Iris pigment epithelial cell (primary cell): Measurements from ENCODE around the gene CCR7.

Experiments
- DNase-seq: peaks from one replicate; pipeline ENCODE4 v3.0.0-alpha.2; 2011; ENCODE audit warnings: low read depth

CCR7 gene

DNA sequence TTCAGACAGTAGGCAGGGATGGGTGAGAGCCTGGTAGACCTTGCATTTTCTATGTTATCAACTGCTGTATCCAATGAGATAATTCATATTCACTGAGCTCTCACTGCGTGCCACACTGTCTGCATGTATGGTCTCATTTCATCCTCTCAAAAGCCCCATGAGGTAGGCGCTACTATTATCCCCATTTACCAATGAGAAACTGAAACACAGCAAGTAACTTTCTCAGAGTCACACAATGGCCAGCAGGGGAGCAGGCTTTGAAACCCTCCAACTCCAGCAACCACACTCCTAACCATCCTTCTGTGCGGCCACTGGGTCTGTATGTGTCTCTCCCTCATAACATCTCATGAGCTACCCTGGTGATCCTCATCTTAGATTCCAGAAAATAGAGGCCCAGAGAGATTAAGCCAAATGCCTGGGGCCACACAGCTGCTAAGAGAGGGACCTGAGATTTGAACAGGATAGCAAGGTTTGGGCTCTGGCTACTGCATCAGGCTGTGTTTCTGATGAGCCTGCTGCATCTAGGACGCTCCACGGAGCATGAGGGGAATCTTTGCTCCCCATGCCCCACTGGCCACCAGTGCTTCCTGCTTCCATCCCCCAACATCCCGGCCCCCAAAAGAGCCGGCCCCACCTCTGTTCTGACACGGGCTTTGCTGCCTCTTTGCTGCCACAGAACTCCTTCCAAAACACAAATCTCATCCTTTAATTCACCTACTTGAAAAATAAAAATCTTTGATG lies 3.2 kb downstream of the CCR7 start:
- no peak for DNase-seq

DNA sequence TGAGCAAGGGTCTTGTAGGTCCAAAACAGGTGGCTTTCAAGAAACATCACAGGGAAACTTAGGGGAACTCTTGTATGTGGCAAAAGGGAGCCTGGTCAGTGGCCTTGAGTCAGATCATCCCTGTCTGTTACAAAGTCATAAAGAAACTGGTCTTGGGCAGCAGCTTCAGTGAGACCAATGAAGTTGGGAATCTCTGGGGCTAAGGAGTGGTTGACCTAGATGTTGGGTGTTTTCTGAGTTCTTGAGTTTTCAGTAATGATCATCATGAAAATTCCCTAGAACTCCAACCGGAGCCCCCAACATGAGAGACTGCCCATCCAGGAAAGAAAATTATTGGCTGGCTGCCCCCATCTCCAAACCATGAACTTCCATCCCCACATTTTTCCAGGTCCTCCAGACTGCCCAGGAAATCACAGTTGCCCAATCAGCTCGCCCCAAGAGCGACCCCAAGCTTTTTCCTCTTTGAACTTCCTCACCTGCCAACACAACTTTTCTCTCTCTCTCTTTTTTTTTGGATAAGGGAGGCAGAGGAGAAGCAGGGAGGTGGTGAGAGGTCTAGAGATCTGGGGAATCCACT lies 3.9 kb downstream of the CCR7 start:
- DNase-seq = no peak

GRCh38 chr17:40560592-40561293 lies 4.5 kb downstream of the CCR7 start:
- DNase-seq = peak; percentile 75

DNA sequence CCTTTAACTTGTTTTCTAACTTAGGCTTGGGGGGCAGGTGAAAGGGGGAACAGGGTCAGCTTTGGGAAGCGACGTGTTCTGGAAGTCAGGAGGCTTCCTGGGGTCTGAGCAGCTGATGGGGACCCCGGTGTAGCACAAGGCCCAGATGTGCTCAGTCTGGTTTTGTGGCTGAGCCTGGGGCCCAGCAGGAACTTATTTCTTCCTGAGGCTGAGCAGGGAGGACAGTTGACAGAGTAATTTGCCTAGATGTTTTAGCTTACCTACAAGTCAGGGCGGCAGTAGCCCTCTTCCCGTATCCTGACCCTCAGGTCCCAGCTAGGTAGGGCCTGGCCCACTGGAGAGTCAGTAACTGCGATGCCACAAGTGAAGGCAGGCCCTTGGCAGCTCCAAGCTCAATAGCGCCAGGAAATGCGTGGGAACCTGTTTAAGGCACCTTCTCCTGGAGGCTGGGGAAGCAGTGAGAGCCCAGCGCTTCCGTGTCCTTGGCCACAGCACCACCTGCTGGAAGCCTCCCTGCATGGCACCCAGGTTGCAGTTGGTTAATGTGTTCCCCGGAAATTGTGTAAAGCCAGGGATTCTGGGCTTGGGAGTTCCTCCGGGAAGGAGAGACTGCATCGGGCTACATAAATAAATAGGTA lies 5.2 kb downstream of the CCR7 start:
- peak; percentile 90 for DNase-seq

DNA sequence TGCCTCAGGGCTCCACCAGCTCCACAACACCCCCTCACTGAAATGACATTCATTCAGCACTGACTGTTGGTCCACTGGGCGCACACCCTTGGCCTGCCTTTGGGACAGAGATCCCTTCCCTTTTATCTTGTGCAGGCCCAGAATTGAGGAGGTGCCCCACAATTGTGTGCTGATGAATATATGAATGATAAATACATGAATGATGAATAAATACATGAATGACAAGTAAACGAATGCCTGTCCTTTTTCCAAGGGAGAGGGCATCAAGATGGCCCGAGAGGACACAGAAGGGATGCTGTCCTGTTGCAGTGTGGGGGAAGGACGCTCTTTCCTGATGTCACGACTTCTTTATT lies 5.7 kb downstream of the CCR7 start:
- DNase-seq = no peak

GRCh38 chr17:40558890-40559563 lies 6.2 kb downstream of the CCR7 start:
- no peak for DNase-seq

DNA sequence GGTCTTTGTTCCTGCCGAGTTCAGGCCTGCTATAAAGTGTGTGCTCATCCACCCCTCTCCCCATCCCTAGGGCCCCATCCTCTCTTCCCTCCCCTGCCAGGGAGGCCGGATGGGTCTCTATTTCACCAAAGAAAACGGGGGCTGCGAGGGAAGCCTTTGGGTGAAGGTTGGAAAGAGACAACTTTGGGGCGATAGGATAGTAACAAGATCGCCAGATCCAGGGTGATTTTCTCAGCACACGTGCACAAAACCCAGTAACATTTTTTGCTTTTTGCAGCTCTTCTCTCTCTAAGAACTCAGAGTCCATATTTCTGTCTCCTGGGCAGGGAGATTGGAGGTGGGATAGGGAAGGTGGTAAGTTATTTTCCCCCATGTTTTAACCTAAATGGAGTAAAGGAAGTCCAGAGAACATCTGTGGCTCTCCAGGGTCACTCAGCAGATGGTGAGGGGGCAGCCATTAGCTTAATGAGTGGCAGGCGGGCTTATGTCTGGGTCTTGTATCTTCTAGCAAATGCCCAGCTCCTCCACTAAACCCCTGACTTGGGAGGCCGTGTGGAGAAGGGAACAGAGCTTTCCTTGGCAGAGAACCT lies 6.9 kb downstream of the CCR7 start:
- no peak for DNase-seq

- no peak for DNase-seq
Observed at GRCh38 chr17:40557531-40558299, 7.6 kb downstream of the CCR7 start.

DNA sequence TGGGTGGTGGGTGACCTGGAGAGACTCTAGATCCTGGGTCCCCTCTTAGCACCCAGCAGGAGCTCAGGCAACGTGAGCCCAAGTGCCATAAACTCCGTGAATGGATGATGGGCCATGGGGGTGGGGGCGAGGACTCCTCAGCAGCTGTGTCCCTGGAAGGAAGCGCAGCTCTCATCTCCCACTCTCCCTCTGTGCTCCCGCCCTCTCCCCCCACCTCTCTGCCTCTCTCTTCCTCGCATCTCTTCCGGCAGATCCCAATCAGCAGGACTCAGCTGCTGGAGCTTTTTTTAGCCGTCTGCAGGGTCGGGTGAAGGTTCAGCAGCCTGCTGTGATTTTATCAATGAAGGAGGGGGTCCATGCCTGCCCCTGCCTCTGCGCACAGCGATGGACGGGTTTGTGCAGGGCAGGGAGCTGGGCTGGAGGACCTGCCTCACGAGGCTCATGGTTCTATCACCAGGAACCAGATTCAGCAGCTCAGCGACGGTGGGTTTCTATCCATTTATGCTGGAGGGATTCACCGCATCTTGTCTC lies 8.3 kb downstream of the CCR7 start:
- no peak for DNase-seq

- DNase-seq = no peak
Observed at GRCh38 chr17:40556198-40556661, 9.0 kb downstream of the CCR7 start.

- DNase-seq = no peak
Observed at GRCh38 chr17:40555296-40556190, 9.7 kb downstream of the CCR7 start.

GRCh38 chr17:40554646-40555295 lies 10.5 kb downstream of the CCR7 start:
- DNase-seq = no peak

DNA sequence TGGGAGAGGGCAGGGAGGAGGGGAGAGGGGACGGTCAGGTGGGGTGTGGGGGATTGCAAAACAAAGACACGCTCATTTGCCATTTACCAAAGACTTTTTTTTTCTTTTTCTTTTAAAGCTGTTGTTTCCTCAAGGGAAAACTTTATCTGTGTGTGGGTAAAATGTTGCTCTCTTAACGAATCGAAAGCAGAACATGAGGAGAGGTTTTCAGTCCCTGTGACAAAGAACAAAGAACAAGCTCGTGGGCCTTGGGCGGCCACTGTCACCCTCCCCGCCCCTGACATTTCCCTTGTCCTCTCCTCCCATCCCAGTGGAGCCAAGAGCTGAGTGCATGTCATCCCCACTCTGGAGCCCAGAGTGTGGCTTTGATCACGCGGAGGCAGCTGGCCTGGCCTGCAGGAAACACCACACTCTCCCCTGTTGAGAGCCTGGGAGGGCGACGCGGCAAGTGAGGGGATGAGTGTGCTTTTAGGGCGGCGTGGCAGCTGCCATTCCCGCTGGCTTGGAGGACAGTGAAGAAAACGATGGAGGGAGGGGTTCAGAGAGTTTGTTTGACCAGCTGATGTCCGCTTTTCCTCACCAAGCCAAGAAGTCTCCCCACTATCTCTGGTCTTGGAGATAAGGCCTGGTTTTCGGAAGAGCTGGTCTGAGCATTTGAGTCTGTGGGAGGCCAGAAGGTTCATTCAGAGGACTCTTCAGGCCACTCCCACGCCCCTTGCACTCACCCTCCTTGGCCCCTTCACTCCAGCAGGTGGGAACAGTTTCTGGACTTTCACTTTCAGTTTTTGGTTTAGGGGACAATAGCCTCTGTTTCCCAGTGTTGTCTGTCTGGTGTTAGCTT lies 11.4 kb downstream of the CCR7 start:
- no peak for DNase-seq

DNA sequence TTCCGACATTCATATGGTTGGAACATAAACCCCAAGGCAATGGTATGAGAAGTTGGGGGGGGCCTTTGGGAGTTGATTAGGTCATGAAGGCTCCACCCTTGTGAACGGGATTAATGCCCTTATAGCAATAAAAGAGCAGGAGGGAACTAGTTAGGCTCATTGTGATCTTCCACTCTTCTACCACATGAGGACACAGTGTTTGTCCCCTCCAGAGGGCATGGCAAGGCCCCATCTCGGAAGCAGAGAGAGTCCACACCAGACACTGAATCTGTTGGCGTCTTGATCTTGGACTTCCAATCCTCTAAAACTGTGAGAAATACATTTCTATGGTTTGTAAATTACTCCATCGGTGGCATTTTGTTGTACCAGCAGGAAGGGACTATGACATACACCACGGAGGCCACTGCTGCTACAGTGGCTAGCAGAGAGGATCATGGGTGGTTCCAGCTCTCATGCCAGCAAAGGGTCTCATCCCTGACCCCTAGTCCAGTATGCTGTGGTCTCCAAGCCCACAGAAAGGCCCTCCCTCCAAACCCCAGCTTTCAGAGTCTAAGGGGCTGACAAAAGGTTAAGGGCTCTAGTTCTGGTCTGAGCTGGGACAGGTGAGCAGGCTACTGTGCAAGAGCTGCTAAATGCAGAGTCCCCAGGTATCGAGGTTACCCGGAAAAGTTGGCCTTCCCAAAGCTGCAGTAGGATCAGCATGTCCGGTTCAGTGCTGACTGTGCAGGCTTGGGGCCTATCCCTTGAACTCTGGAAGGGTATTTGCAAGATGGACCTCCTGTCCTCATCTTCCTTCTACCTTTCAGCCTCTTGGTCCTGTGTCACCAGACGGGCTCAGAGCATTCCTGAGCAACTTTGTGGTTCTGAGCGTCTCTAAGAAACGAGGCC lies 12.2 kb downstream of the CCR7 start:
- no peak for DNase-seq

DNA sequence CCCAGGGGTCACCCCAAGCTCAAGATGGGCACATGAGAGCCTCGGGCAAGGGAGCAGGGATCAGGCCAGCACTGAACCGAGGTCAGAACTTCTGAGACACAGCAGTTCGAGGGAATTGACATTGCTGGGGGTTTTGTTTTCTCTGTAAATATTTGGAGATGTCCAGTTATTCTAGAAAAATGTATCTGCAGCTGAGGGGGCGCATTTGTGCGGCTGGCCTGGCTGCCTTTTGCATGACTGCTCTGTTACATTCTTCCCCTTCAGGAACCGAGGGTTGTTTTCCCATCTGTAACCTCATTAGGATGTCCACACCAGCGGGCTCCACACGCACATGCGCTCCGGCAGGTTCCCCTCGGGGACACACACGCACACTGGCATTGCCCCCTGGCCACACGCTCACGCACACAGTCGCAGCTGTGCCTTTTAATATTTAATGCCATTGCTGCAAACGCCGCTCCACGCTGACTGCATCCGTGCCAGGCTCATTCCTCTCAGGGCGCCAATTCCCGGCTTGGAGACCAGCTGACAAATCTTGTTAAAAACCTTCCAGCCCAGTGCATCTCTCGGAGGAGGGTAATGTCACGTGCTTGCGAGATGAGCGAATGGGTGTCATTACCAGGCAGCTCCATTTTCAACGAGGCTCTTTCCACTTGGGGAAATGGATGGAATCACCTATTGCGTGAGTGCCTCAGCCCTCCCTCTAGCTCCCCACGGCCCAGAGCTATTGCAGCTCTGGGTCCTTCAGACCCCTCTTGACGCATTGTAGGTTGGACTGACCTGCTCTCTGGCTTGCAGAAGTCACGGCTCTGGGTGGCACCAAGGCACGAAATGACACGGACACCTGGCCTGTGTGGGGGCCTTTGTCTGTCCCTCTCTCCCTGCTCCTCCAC lies 13.1 kb downstream of the CCR7 start:
- DNase-seq = peak; percentile 99
